OCI-LY7 (cell line): Measurements from ENCODE around the gene TMED8. TPM values are rescaled to one million over a fixed set of nuclear protein-coding genes. Genes with fewer than 3 reads are reported as not detected.

Source experiments
- BruUV-seq: library from RNA; stranded (reverse); fragments of 400-500 nt; replicated peaks from 2 replicates; lab custom pipeline; 2021; lab: Mats Ljungman, UMichigan
- CTCF ChIA-PET: fragments of 300-600 bp; sonication (Branson Sonifier 250); formaldehyde crosslinking; loops from one replicate; lab custom pipeline; 2022; ENCODE audit warnings: antibody characterized with exemption; ENCODE audit not compliant: unreplicated experiment; lab: Charles Lee
- POLR2A ChIA-PET: fragments of 300-600 bp; sonication (Branson Sonifier 250); formaldehyde crosslinking; loops from one replicate; lab custom pipeline; 2022; ENCODE audit warnings: antibody characterized with exemption; lab: Charles Lee
- DNase-seq: peaks from one replicate; pipeline ENCODE4 v3.0.0-alpha.2; 2015; ENCODE audit warnings: low spot score
- H2AFZ ChIP-seq: fragments of 200-600 bp; sonication (generic), shearing (Covaris generic); 2 replicates; pipeline ENCODE4 v1.6.1; 2014; ENCODE audit warnings: mild to moderate bottlenecking, antibody characterized with exemption, low read length, moderate library complexity
- H3K27ac ChIP-seq: fragments of 200-600 bp; sonication (generic); 2 replicates; pipeline ENCODE4 v1.5.1; 2014; ENCODE audit warnings: mixed run types, low read depth, mild to moderate bottlenecking, moderate library complexity, low read length, inconsistent platforms; ENCODE audit not compliant: poor library complexity, severe bottlenecking
- H3K36me3 ChIP-seq: fragments of 200-600 bp; sonication (generic); 2 replicates; pipeline ENCODE4 v1.6.1; 2014; ENCODE audit warnings: mild to moderate bottlenecking, antibody characterized with exemption, low read length, moderate library complexity, mixed read lengths; ENCODE audit not compliant: insufficient read depth
- H3K4me1 ChIP-seq: fragments of 200-600 bp; sonication (generic); 2 replicates; pipeline ENCODE4 v1.5.1; 2014; ENCODE audit warnings: mild to moderate bottlenecking, low read length; ENCODE audit not compliant: insufficient read depth, poor library complexity, severe bottlenecking
- H3K4me2 ChIP-seq: fragments of 200-600 bp; sonication (generic); 2 replicates; pipeline ENCODE4 v1.6.1; 2014; ENCODE audit warnings: mild to moderate bottlenecking, low read length
- H3K4me3 ChIP-seq: fragments of 200-600 bp; sonication (generic); 2 replicates; pipeline ENCODE4 v1.5.1; 2014; ENCODE audit warnings: mild to moderate bottlenecking, low read depth, low read length; ENCODE audit not compliant: poor library complexity, severe bottlenecking
- H3K79me2 ChIP-seq: fragments of 200-600 bp; sonication (generic); 2 replicates; pipeline ENCODE4 v1.6.1; 2016; ENCODE audit warnings: low read depth, mild to moderate bottlenecking, low read length, moderate library complexity, mixed read lengths; ENCODE audit not compliant: insufficient read depth
- H3K9me2 ChIP-seq: fragments of 200-600 bp; sonication (generic); 2 replicates; pipeline ENCODE4 v1.6.1; 2016; ENCODE audit warnings: mild to moderate bottlenecking, low read length, mixed read lengths; ENCODE audit not compliant: insufficient read depth
- H3K9me3 ChIP-seq: fragments of 200-600 bp; sonication (generic); 2 replicates; pipeline ENCODE4 v1.6.1; 2014; ENCODE audit warnings: mild to moderate bottlenecking, mixed run types, low read length, mixed read lengths
- H4K20me1 ChIP-seq: fragments of 200-600 bp; sonication (generic); 2 replicates; pipeline ENCODE4 v1.6.1; 2014; ENCODE audit warnings: mild to moderate bottlenecking, antibody characterized with exemption, low read length, moderate library complexity, mixed read lengths; ENCODE audit not compliant: insufficient read depth
- EZH2phosphoT487 ChIP-seq: fragments of 200-600 bp; sonication (generic); IDR thresholded peaks from 2 replicates; pipeline ENCODE4 v1.6.1; 2018; ENCODE audit warnings: low read depth, borderline replicate concordance, mild to moderate bottlenecking, mixed run types, antibody characterized with exemption, low read length, moderate library complexity, mixed read lengths
- intact Hi-C: fragments of 100-400 bp; cut with micrococcal nuclease; formaldehyde crosslinking; loops from one replicate; pipeline ENCODE4 v1.10.0; 2022; ENCODE audit not compliant: unreplicated experiment
- total RNA-seq, 2 experiments: library from RNA; depleted of rRNA in 1 of 2; stranded (reverse); fragments of >200 nt in 1 of 2; shearing (Covaris generic) in 1 of 2; gene quantifications; 2 replicates each; pipeline ENCODE4 v1.2.3, GENCODE V29; 2014 to 2022
- TF ChIP-seq, protein P1 (sequence below): fragments of 200-600 bp; sonication (generic); conservative IDR thresholded peaks from 2 replicates; pipeline ENCODE4 v1.5.1; 2014; ENCODE audit warnings: mild to moderate bottlenecking, antibody characterized with exemption, low read length, moderate library complexity, mixed read lengths

TMED8 gene
- total RNA-seq, 2 experiments from 2014 or later, result 21.9 to 45.4 TPM

DNA sequence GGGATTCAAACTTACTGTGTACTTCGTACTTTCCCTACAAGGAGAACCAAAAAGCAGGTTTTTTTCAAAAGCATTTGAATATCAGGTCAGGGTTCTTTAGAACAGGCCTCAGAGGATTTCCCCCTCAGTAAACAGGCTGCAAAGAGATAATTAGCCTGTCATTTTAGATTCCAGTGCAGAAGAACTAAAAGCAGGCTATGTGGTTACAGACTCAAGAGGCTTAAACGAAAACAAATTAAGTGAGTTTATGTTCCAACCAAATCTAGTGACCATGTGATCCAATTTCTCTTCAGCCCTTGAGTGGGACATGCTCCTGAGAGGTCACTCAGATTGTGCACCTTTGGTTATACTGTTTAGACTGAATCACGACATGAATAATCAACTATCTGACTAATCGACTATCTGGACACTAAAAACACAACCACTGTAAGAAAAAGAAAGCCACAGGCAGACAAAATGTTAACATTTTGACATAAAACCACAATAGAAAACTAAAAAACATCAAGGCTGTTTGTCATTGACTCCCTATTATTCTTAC, 4.5 kb downstream of the TMED8 start:
- Histone ChIP-seq H3K79me2 (peaks cover 84% of the 10 kb centered on the region), H3K4me1 (peaks cover 64% of the 10 kb centered on the region), H3K9me2 (no peaks in the 10 kb centered on the region), H3K27ac (peak overlapping the region; percentile 96), H2AFZ (no peak overlapping the region), H3K9me3 (no peaks in the 10 kb centered on the region), H3K4me2 (peak overlapping the region; percentile 79), H4K20me1 (no peaks in the 10 kb centered on the region), H3K36me3 (peaks cover 14% of the 10 kb centered on the region), H3K4me3 (peak overlapping the region; percentile 63)
- DNase-seq, result peak; percentile 84
- ChIA-PET POLR2A (interaction anchor here (1.4 to 1.8 kb wide), 2 partner anchors 10 to 51 kb away, joined by 6 to 8 read pairs; no protein-coding TSS in a partner anchor), CTCF (no interaction called here)
- BruUV-seq, result no TSS peak
- TF ChIP-seq EZH2phosphoT487, result no peak
- TF ChIP-seq, protein P1, sequence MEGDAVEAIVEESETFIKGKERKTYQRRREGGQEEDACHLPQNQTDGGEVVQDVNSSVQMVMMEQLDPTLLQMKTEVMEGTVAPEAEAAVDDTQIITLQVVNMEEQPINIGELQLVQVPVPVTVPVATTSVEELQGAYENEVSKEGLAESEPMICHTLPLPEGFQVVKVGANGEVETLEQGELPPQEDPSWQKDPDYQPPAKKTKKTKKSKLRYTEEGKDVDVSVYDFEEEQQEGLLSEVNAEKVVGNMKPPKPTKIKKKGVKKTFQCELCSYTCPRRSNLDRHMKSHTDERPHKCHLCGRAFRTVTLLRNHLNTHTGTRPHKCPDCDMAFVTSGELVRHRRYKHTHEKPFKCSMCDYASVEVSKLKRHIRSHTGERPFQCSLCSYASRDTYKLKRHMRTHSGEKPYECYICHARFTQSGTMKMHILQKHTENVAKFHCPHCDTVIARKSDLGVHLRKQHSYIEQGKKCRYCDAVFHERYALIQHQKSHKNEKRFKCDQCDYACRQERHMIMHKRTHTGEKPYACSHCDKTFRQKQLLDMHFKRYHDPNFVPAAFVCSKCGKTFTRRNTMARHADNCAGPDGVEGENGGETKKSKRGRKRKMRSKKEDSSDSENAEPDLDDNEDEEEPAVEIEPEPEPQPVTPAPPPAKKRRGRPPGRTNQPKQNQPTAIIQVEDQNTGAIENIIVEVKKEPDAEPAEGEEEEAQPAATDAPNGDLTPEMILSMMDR, result no peak
- intact Hi-C loops, result loop anchor here (5.0 to 10.0 kb wide), 2 partner anchors 245 to 338 kb away; partner anchors contain the start of gene SPTLC2

GRCh38 chr14:77369285-77369684, 7.6 kb downstream of the TMED8 start:
- DNase-seq, result peak; percentile 33
- H3K36me3 ChIP-seq, result peaks cover 32% of the 10 kb centered on the region
- H3K9me2 ChIP-seq, result no peaks in the 10 kb centered on the region
- ChIA-PET CTCF (no interaction called here), POLR2A (interaction anchor here (0.7 to 1.0 kb wide), 4 partner anchors 12 to 38 kb away, joined by 3 to 8 read pairs (median 5); no protein-coding TSS in a partner anchor)
- H3K4me1 ChIP-seq, result peaks cover 74% of the 10 kb centered on the region
- no peak overlapping the region for H2AFZ ChIP-seq
- peak overlapping the region; percentile 1 for H3K27ac ChIP-seq
- intact Hi-C loops, result no loop called here
- H3K4me3 ChIP-seq, result no peak overlapping the region
- no TSS peak for BruUV-seq
- peak overlapping the region; percentile 5 for H3K4me2 ChIP-seq
- peaks cover 84% of the 10 kb centered on the region for H3K79me2 ChIP-seq
- no peaks in the 10 kb centered on the region for H3K9me3 ChIP-seq
- no peaks in the 10 kb centered on the region for H4K20me1 ChIP-seq
- TF ChIP-seq, protein P1, result no peak
- no peak for TF ChIP-seq EZH2phosphoT487

- Histone ChIP-seq H3K4me1 (peaks cover 46% of the 10 kb centered on the region), H3K9me3 (peaks cover 14% of the 10 kb centered on the region; the same call in 1 of the 2 replicates), H3K79me2 (peaks cover 86% of the 10 kb centered on the region), H3K4me3 (no peak overlapping the region), H3K36me3 (peaks cover 62% of the 10 kb centered on the region), H4K20me1 (no peaks in the 10 kb centered on the region), H3K4me2 (no peak overlapping the region), H2AFZ (no peak overlapping the region), H3K9me2 (no peaks in the 10 kb centered on the region), H3K27ac (no peak overlapping the region)
- POLR2A ChIA-PET, result interaction anchor here (1.0 kb wide), 1 partner anchor 8 kb away, joined by 4 read pairs; no protein-coding TSS in a partner anchor
- no peak for DNase-seq
- intact Hi-C loops, result no loop called here
- TF ChIP-seq EZH2phosphoT487, result no peak
- TF ChIP-seq, protein P1, result no peak
- CTCF ChIA-PET, result no interaction called here
- BruUV-seq, result no TSS peak
Observed at GRCh38 chr14:77364146-77364545, 12.7 kb downstream of the TMED8 start.
